Measurements from ENCODE around the gene WNT11.

The WNT11 gene

GRCh38 chr11:76237914-76238313 lies 31.6 kb upstream of the WNT11 start:
- no peak for DNase-seq (ENCODE audit: low read depth in 2 of 2)

- no peak for DNase-seq (ENCODE audit: low read depth in 2 of 2)
These were observed 30.8 kb upstream of the WNT11 start for GRCh38 chr11:76237000-76237649.

GRCh38 chr11:76236092-76236999 lies 30.0 kb upstream of the WNT11 start:
- DNase-seq (ENCODE audit: low read depth in 2 of 2) = peak; percentile 23 to 30

- peak; percentile 84 for DNase-seq (ENCODE audit: low read depth in 2 of 2)
These were observed 29.2 kb upstream of the WNT11 start for GRCh38 chr11:76235233-76236091.

GRCh38 chr11:76234416-76235232 lies 28.3 kb upstream of the WNT11 start:
- DNase-seq (ENCODE audit: low read depth in 2 of 2) = no peak

GRCh38 chr11:76234021-76234415 lies 27.7 kb upstream of the WNT11 start:
- DNase-seq (ENCODE audit: low read depth in 2 of 2) = no peak

GRCh38 chr11:76233196-76233921 lies 27.1 kb upstream of the WNT11 start:
- no peak for DNase-seq (ENCODE audit: low read depth in 2 of 2)

GRCh38 chr11:76232026-76232665 lies 25.8 kb upstream of the WNT11 start:
- no peak for DNase-seq (ENCODE audit: low read depth in 2 of 2)

GRCh38 chr11:76231121-76231738 lies 24.9 kb upstream of the WNT11 start:
- DNase-seq (ENCODE audit: low read depth in 2 of 2) = no peak

- DNase-seq (ENCODE audit: low read depth in 2 of 2) = no peak
These were observed 24.1 kb upstream of the WNT11 start for GRCh38 chr11:76230392-76230791.

GRCh38 chr11:76229690-76230240 lies 23.5 kb upstream of the WNT11 start:
- DNase-seq (ENCODE audit: low read depth in 2 of 2) = no peak

- no peak for DNase-seq (ENCODE audit: low read depth in 2 of 2)
These were observed 22.5 kb upstream of the WNT11 start for GRCh38 chr11:76228875-76229149.

GRCh38 chr11:76228071-76228874 lies 22.0 kb upstream of the WNT11 start:
- no peak for DNase-seq (ENCODE audit: low read depth in 2 of 2)

GRCh38 chr11:76226626-76227025 lies 20.3 kb upstream of the WNT11 start:
- DNase-seq (ENCODE audit: low read depth in 2 of 2) = no peak

- DNase-seq (ENCODE audit: low read depth in 2 of 2) = no peak
These were observed 18.9 kb upstream of the WNT11 start for GRCh38 chr11:76225122-76225611.

- DNase-seq (ENCODE audit: low read depth in 2 of 2) = no peak
These were observed 18.3 kb upstream of the WNT11 start for GRCh38 chr11:76224461-76225121.

GRCh38 chr11:76221365-76221764 lies 15.1 kb upstream of the WNT11 start:
- DNase-seq (ENCODE audit: low read depth in 2 of 2) = no peak

- DNase-seq (ENCODE audit: low read depth in 2 of 2) = no peak
These were observed 12.9 kb upstream of the WNT11 start for GRCh38 chr11:76219243-76219642.
